Measurements from ENCODE around the gene ADAM12. TPM values are rescaled to one million over a fixed set of nuclear protein-coding genes. Genes with fewer than 3 reads are reported as not detected.

ADAM12 gene
- total and polyA plus RNA-seq, 2 of the 13 experiments (the other 11 are each of a cell fraction or from before 2014, with no cell fraction given) = not detected

GRCh38 chr10:126250527-126251310, 137.6 kb downstream of the ADAM12 start:
- in situ Hi-C loops (cut with HindIII; ENCODE audit: extremely low pct_ligation_motif_present, low pct_unique_long_range_greater_than_20kb) (no loop called here), intact Hi-C loops (cut with micrococcal nuclease; ENCODE audit: unreplicated experiment) (no loop called here)
- WGBS (ENCODE audit: low lambda C conversion rate) = 16% methylated on average over 8 of the region's 8 CpGs
- BruUV-seq (replicated peaks) = no TSS peak
- Histone ChIP-seq H3K9ac (ENCODE audit: insufficient read depth, low read depth, low read length) (no peak overlapping the region), H3K27ac (ENCODE audit: extremely low read length, insufficient read depth, low read length) (no peak overlapping the region), H3K4me1 (ENCODE audit: insufficient read depth, low read length) (no peaks in the 10 kb centered on the region), H3K27me3 (ENCODE audit: control insufficient read depth in 1 of 2, insufficient read depth in 2 of 2, low read length in 2 of 2) (peaks cover 0 to 19% of the 10 kb centered on the region in 2 experiments; a peak in 3 of 5 replicates), H2AFZ (ENCODE audit: low read length) (no peak overlapping the region), H3K4me2 (ENCODE audit: low read depth, low read length) (no peak overlapping the region), H3K4me3 (replicated peaks in 1 of 3; ENCODE audit: insufficient read depth in 1 of 3, low read depth in 2 of 3, low read length in 3 of 3) (no peak overlapping the region), H3K9me3 (ENCODE audit: low read length) (peaks cover 9% of the 10 kb centered on the region), H3K36me3 (replicated peaks in 1 of 2; ENCODE audit: control insufficient read depth in 1 of 2, insufficient read depth in 2 of 2, low read length in 2 of 2) (no peaks in the 10 kb centered on the region), H3K79me2 (ENCODE audit: insufficient read depth, low read length) (no peaks in the 10 kb centered on the region), H4K20me1 (ENCODE audit: insufficient read depth, low read length) (no peaks in the 10 kb centered on the region)
- FAIRE-seq = no peak
- ChIA-PET CTCF (ENCODE audit: low intra/inter-chr PET ratio, low total read pairs) (no interaction called here), POLR2A (no interaction called here)
- no peak for TF ChIP-seq ZNF280D (CRISPR knock-in tag; IDR thresholded peaks at IDR 0.05)
- no peak for TF ChIP-seq RFX1 (IDR thresholded peaks at IDR 0.05)
- TF ChIP-seq ZNF615 (CRISPR knock-in tag; IDR thresholded peaks at IDR 0.05; ENCODE audit: borderline replicate concordance) = no peak
- TF ChIP-seq ZSCAN22 (CRISPR knock-in tag; IDR thresholded peaks at IDR 0.05) = no peak
- no peak for TF ChIP-seq CCDC6 (CRISPR knock-in tag; IDR thresholded peaks at IDR 0.05)
- no peak for TF ChIP-seq ZNF317 (CRISPR knock-in tag; IDR thresholded peaks at IDR 0.05)
- no peak for TF ChIP-seq ZNF761 (CRISPR knock-in tag; conservative IDR thresholded peaks at IDR 0.05)
- no peak for TF ChIP-seq ZNF768 (CRISPR knock-in tag; IDR thresholded peaks at IDR 0.05)
- TF ChIP-seq SALL1 (CRISPR knock-in tag; IDR thresholded peaks at IDR 0.05) = no peak
- TF ChIP-seq KMT2B (CRISPR knock-in tag; IDR thresholded peaks at IDR 0.05) = no peak
- no peak for TF ChIP-seq SMAD9 (CRISPR knock-in tag; IDR thresholded peaks at IDR 0.05)
- TF ChIP-seq ZNF605 (CRISPR knock-in tag; IDR thresholded peaks at IDR 0.05) = no peak
- no peak for TF ChIP-seq MAX (IDR thresholded peaks at IDR 0.05)
- TF ChIP-seq CBX5 (CRISPR knock-in tag; IDR thresholded peaks at IDR 0.05; ENCODE audit: borderline replicate concordance) = no peak
- no peak for TF ChIP-seq ZNF713 (CRISPR knock-in tag; IDR thresholded peaks at IDR 0.05)
- TF ChIP-seq ZNF83 (CRISPR knock-in tag; IDR thresholded peaks at IDR 0.05; ENCODE audit: borderline replicate concordance) = no peak
- TF ChIP-seq ZNF800 (CRISPR knock-in tag; IDR thresholded peaks at IDR 0.05) = no peak
- TF ChIP-seq HIVEP1 (CRISPR knock-in tag; IDR thresholded peaks at IDR 0.05) = no peak
- no peak for TF ChIP-seq ZNF235 (CRISPR knock-in tag; IDR thresholded peaks at IDR 0.05; ENCODE audit: borderline replicate concordance)
- TF ChIP-seq FOXK2 (IDR thresholded peaks at IDR 0.05) = no peak
- no peak for ATAC-seq
- no peak for DNase-seq (ENCODE audit: low spot score)
